GM19240 (cell line): ENCODE measurements around the gene TACR1.

ENCODE experiments used
- DNase-seq: peaks from one replicate; pipeline ENCODE4 v3.0.0; 2011; ENCODE audit warnings: low spot score; ENCODE audit not compliant: insufficient read length

TACR1 gene

GRCh38 chr2:75021672-75022071, 177.6 kb downstream of the TACR1 start:
- no peak for DNase-seq

GRCh38 chr2:75020476-75020875, 178.8 kb downstream of the TACR1 start:
- DNase-seq = no peak

GRCh38 chr2:75019790-75020189, 179.5 kb downstream of the TACR1 start:
- no peak for DNase-seq

GRCh38 chr2:75018162-75018561, 181.2 kb downstream of the TACR1 start:
- DNase-seq = no peak

GRCh38 chr2:75012080-75012479, 187.2 kb downstream of the TACR1 start:
- DNase-seq = no peak

GRCh38 chr2:75010571-75010970, 188.7 kb downstream of the TACR1 start:
- no peak for DNase-seq

GRCh38 chr2:75007819-75008218, 191.5 kb downstream of the TACR1 start:
- no peak for DNase-seq

- DNase-seq = no peak
These were observed 192.3 kb downstream of the TACR1 start for GRCh38 chr2:75007061-75007460.

- no peak for DNase-seq
These were observed 193.3 kb downstream of the TACR1 start for GRCh38 chr2:75006041-75006440.

- no peak for DNase-seq
These were observed 195.5 kb downstream of the TACR1 start for GRCh38 chr2:75003773-75004172.

GRCh38 chr2:75003276-75003675, 196.0 kb downstream of the TACR1 start:
- DNase-seq = no peak

GRCh38 chr2:75002007-75002406, 197.3 kb downstream of the TACR1 start:
- no peak for DNase-seq

- DNase-seq = no peak
These were observed 199.9 kb downstream of the TACR1 start for GRCh38 chr2:74999468-74999867.
